ENCODE measurements around the gene OTUD4. TPM values are rescaled to one million over a fixed set of nuclear protein-coding genes. Genes with fewer than 3 reads are reported as not detected.
A peak's percentile ranks its signal among the peaks of the same experiment; 100 is the strongest.

The OTUD4 gene
- total and polyA plus RNA-seq, 4 experiments from 2014 or later = 10.2 to 61.3 (median 40.4) TPM

GRCh38 chr4:145213245-145213644, 32.9 kb upstream of the OTUD4 start:
- H3K27ac Mint-ChIP-seq = no peak overlapping the region
- Histone ChIP-seq H3K9me3 (ENCODE audit: control insufficient read depth in 1 of 2, low read length in 2 of 2) (no peaks in the 10 kb centered on the region), H3K4me3 (ENCODE audit: low read length in 2 of 2) (no peak overlapping the region), H3K27me3 (ENCODE audit: insufficient read depth, low read length) (no peaks in the 10 kb centered on the region), H3K36me3 (ENCODE audit: insufficient read depth, low read length) (no peaks in the 10 kb centered on the region), H3K27ac (ENCODE audit: low read depth, low read length) (no peak overlapping the region), H3K4me1 (ENCODE audit: insufficient read depth, low read length) (no peaks in the 10 kb centered on the region)
- no peak for DNase-seq
- H3K9me3 Mint-ChIP-seq = no peaks in the 10 kb centered on the region
- H3K4me3 Mint-ChIP-seq = no peak overlapping the region
- ChIA-PET POLR2A (ENCODE audit: partially characterized antibody) (no interaction called here), CTCF (ENCODE audit: partially characterized antibody) (no interaction called here)
- H3K4me1 Mint-ChIP-seq = no peaks in the 10 kb centered on the region
- H3K27me3 Mint-ChIP-seq = peaks cover 2% of the 10 kb centered on the region in 2 donors
- intact Hi-C loops (cut with micrococcal nuclease) = no loop called here
- no peaks in the 10 kb centered on the region for H3K36me3 Mint-ChIP-seq

- Mint-ChIP-seq H3K27ac (peak overlapping the region in 1 of 7 donors; percentile 14), H3K9me3 (no peaks in the 10 kb centered on the region), H3K4me3 (no peak overlapping the region), H3K27me3 (no peaks in the 10 kb centered on the region), H3K4me1 (no peaks in the 10 kb centered on the region), H3K36me3 (no peaks in the 10 kb centered on the region)
- Histone ChIP-seq H3K36me3 (ENCODE audit: insufficient read depth, low read length) (no peaks in the 10 kb centered on the region), H3K27ac (ENCODE audit: low read depth, low read length) (no peak overlapping the region), H3K4me1 (ENCODE audit: insufficient read depth, low read length) (no peaks in the 10 kb centered on the region), H3K9me3 (ENCODE audit: control insufficient read depth in 1 of 2, low read length in 2 of 2) (no peaks in the 10 kb centered on the region), H3K4me3 (ENCODE audit: low read length in 2 of 2) (no peak overlapping the region), H3K27me3 (ENCODE audit: insufficient read depth, low read length) (no peaks in the 10 kb centered on the region)
- no peak for DNase-seq
- intact Hi-C loops (cut with micrococcal nuclease) = no loop called here
- POLR2A ChIA-PET (ENCODE audit: partially characterized antibody) = no interaction called here
- CTCF ChIA-PET (ENCODE audit: partially characterized antibody) = interaction anchor here (0.6 kb wide), 1 partner anchor 189 kb away, joined by 3 read pairs; no protein-coding TSS in a partner anchor
Measured at GRCh38 chr4:145207934-145208333, 27.5 kb upstream of the OTUD4 start.

GRCh38 chr4:145203410-145203809, 23.0 kb upstream of the OTUD4 start:
- H3K9me3 Mint-ChIP-seq = no peaks in the 10 kb centered on the region
- Histone ChIP-seq H3K27ac (ENCODE audit: low read depth, low read length) (no peak overlapping the region), H3K4me1 (ENCODE audit: insufficient read depth, low read length) (no peaks in the 10 kb centered on the region), H3K36me3 (ENCODE audit: insufficient read depth, low read length) (no peaks in the 10 kb centered on the region), H3K4me3 (ENCODE audit: low read length in 2 of 2) (no peak overlapping the region), H3K27me3 (ENCODE audit: insufficient read depth, low read length) (no peaks in the 10 kb centered on the region), H3K9me3 (ENCODE audit: control insufficient read depth in 1 of 2, low read length in 2 of 2) (no peaks in the 10 kb centered on the region)
- no peak overlapping the region for H3K27ac Mint-ChIP-seq
- no peak overlapping the region for H3K4me3 Mint-ChIP-seq
- no peaks in the 10 kb centered on the region for H3K4me1 Mint-ChIP-seq
- intact Hi-C loops (cut with micrococcal nuclease) = no loop called here
- POLR2A ChIA-PET (ENCODE audit: partially characterized antibody) = no interaction called here
- DNase-seq = no peak
- no peaks in the 10 kb centered on the region for H3K36me3 Mint-ChIP-seq
- CTCF ChIA-PET (ENCODE audit: partially characterized antibody) = no interaction called here
- peaks cover 0 to 2% of the 10 kb centered on the region in 2 donors for H3K27me3 Mint-ChIP-seq

- Histone ChIP-seq H3K4me3 (ENCODE audit: low read length in 2 of 2) (no peak overlapping the region), H3K36me3 (ENCODE audit: insufficient read depth, low read length) (no peaks in the 10 kb centered on the region), H3K27ac (ENCODE audit: low read depth, low read length) (no peak overlapping the region), H3K4me1 (ENCODE audit: insufficient read depth, low read length) (no peaks in the 10 kb centered on the region), H3K9me3 (ENCODE audit: control insufficient read depth in 1 of 2, low read length in 2 of 2) (no peaks in the 10 kb centered on the region), H3K27me3 (ENCODE audit: insufficient read depth, low read length) (peaks cover 4% of the 10 kb centered on the region)
- Mint-ChIP-seq H3K27ac (no peak overlapping the region), H3K27me3 (peaks cover 5% of the 10 kb centered on the region in 2 donors), H3K9me3 (no peaks in the 10 kb centered on the region), H3K36me3 (no peaks in the 10 kb centered on the region), H3K4me3 (no peak overlapping the region), H3K4me1 (no peaks in the 10 kb centered on the region)
- intact Hi-C loops (cut with micrococcal nuclease) = no loop called here
- ChIA-PET POLR2A (ENCODE audit: partially characterized antibody) (no interaction called here), CTCF (ENCODE audit: partially characterized antibody) (no interaction called here)
- no peak for DNase-seq
Measured at GRCh38 chr4:145200366-145200765, 20.0 kb upstream of the OTUD4 start.

- H3K27ac Mint-ChIP-seq = no peak overlapping the region
- H3K27me3 ChIP-seq (ENCODE audit: insufficient read depth, low read length) = peaks cover 4% of the 10 kb centered on the region
- DNase-seq = no peak
- H3K36me3 Mint-ChIP-seq = no peaks in the 10 kb centered on the region
- no peak overlapping the region for H3K27ac ChIP-seq (ENCODE audit: low read depth, low read length)
- CTCF ChIA-PET (ENCODE audit: partially characterized antibody) = no interaction called here
- H3K27me3 Mint-ChIP-seq = peaks cover 6 to 7% of the 10 kb centered on the region in 2 donors
- H3K36me3 ChIP-seq (ENCODE audit: insufficient read depth, low read length) = no peaks in the 10 kb centered on the region
- intact Hi-C loops (cut with micrococcal nuclease) = no loop called here
- no peaks in the 10 kb centered on the region for H3K9me3 Mint-ChIP-seq
- H3K4me3 ChIP-seq (ENCODE audit: low read length in 2 of 2) = no peak overlapping the region
- no peaks in the 10 kb centered on the region for H3K9me3 ChIP-seq (ENCODE audit: control insufficient read depth in 1 of 2, low read length in 2 of 2)
- H3K4me1 ChIP-seq (ENCODE audit: insufficient read depth, low read length) = no peaks in the 10 kb centered on the region
- H3K4me3 Mint-ChIP-seq = no peak overlapping the region
- H3K4me1 Mint-ChIP-seq = no peaks in the 10 kb centered on the region
- POLR2A ChIA-PET (ENCODE audit: partially characterized antibody) = no interaction called here
Measured at GRCh38 chr4:145199051-145199716, 18.8 kb upstream of the OTUD4 start.

GRCh38 chr4:145196747-145197146, 16.4 kb upstream of the OTUD4 start:
- Mint-ChIP-seq H3K4me1 (no peaks in the 10 kb centered on the region), H3K9me3 (no peaks in the 10 kb centered on the region), H3K36me3 (no peaks in the 10 kb centered on the region), H3K27ac (no peak overlapping the region), H3K27me3 (peaks cover 9 to 11% of the 10 kb centered on the region in 2 donors), H3K4me3 (no peak overlapping the region)
- POLR2A ChIA-PET (ENCODE audit: partially characterized antibody) = no interaction called here
- CTCF ChIA-PET (ENCODE audit: partially characterized antibody) = no interaction called here
- Histone ChIP-seq H3K4me3 (ENCODE audit: low read length in 2 of 2) (no peak overlapping the region), H3K9me3 (ENCODE audit: control insufficient read depth in 1 of 2, low read length in 2 of 2) (no peaks in the 10 kb centered on the region), H3K27ac (ENCODE audit: low read depth, low read length) (no peak overlapping the region), H3K27me3 (ENCODE audit: insufficient read depth, low read length) (peaks cover 4% of the 10 kb centered on the region), H3K4me1 (ENCODE audit: insufficient read depth, low read length) (no peaks in the 10 kb centered on the region), H3K36me3 (ENCODE audit: insufficient read depth, low read length) (no peaks in the 10 kb centered on the region)
- intact Hi-C loops (cut with micrococcal nuclease) = no loop called here
- no peak for DNase-seq

- intact Hi-C loops (cut with micrococcal nuclease) = no loop called here
- Mint-ChIP-seq H3K4me1 (no peaks in the 10 kb centered on the region), H3K27me3 (peaks cover 11 to 13% of the 10 kb centered on the region in 2 donors), H3K9me3 (no peaks in the 10 kb centered on the region), H3K36me3 (no peaks in the 10 kb centered on the region), H3K4me3 (no peak overlapping the region), H3K27ac (no peak overlapping the region)
- no peak overlapping the region for H3K27ac ChIP-seq (ENCODE audit: low read depth, low read length)
- no peaks in the 10 kb centered on the region for H3K9me3 ChIP-seq (ENCODE audit: control insufficient read depth in 1 of 2, low read length in 2 of 2)
- POLR2A ChIA-PET (ENCODE audit: partially characterized antibody) = no interaction called here
- H3K36me3 ChIP-seq (ENCODE audit: insufficient read depth, low read length) = no peaks in the 10 kb centered on the region
- H3K4me3 ChIP-seq (ENCODE audit: low read length in 2 of 2) = no peak overlapping the region
- CTCF ChIA-PET (ENCODE audit: partially characterized antibody) = interaction anchor here (0.6 kb wide), 1 partner anchor 38 kb away, joined by 3 read pairs; no protein-coding TSS in a partner anchor
- H3K4me1 ChIP-seq (ENCODE audit: insufficient read depth, low read length) = no peaks in the 10 kb centered on the region
- H3K27me3 ChIP-seq (ENCODE audit: insufficient read depth, low read length) = peaks cover 4% of the 10 kb centered on the region
- DNase-seq = no peak
Measured at GRCh38 chr4:145195167-145195952, 15.0 kb upstream of the OTUD4 start.
